K562 (cell line): ENCODE measurements around the gene DAAM1. TPM values are rescaled to one million over a fixed set of nuclear protein-coding genes. Genes with fewer than 3 reads are reported as not detected.

Source experiments
- ATAC-seq: fragments of 200-7000 bp; cut with Tn5 transposase; 3 replicates; pipeline ENCODE4 v1.9.1; 2020; ENCODE audit warnings: moderate library complexity
- BruUV-seq: library from RNA; stranded (reverse); fragments of 400-500 nt; replicated peaks from 2 replicates; lab custom pipeline; 2021; lab: Mats Ljungman, UMichigan
- CTCF ChIA-PET: fragments of 300-600 bp; formaldehyde crosslinking; extraction: SDS; loops from one replicate; lab custom pipeline; 2021; ENCODE audit warnings: low intra/inter-chr PET ratio; lab: Yijun Ruan, JAX
- POLR2A ChIA-PET: fragments of 300-600, 350-650 bp; sonication (Branson Sonifier 250); formaldehyde crosslinking; extraction: SDS; loops from one replicate; lab custom pipeline; 2021; ENCODE audit warnings: antibody characterized with exemption, inconsistent platforms; lab: Yijun Ruan, JAX
- DNase-seq, 4 experiments: peaks; one replicate each; pipeline versions ENCODE4 v3.0.0 to v3.0.0-alpha.2; 2011 to 2018; ENCODE audit warnings: low spot score in 3 of 4, mixed read lengths in 3 of 4; ENCODE audit errors: extremely low read depth in 1 of 4
- FAIRE-seq: peaks from 2 replicates; lab custom pipeline; 2011; peaks lifted over from hg19 to GRCh38; lab: Jason Lieb, UNC
- H2AFZ ChIP-seq: 2 replicates; pipeline ENCODE4 v1.6.0; 2011; ENCODE audit warnings: low read depth, low read length, control low read depth, inconsistent platforms
- H3K27ac ChIP-seq: fragments of 200-600 bp; 3 replicates; pipeline ENCODE4 v1.8.0; 2011; ENCODE audit warnings: low read depth, mild to moderate bottlenecking, control low read depth, inconsistent platforms, low read length, moderate library complexity, mixed read lengths; ENCODE audit errors: extremely low read depth
- H3K27me3 ChIP-seq, 2 experiments: fragments of 300-600 bp in 1 of 2; 2 replicates in 1 of 2; 3 replicates in 1 of 2; pipeline versions ENCODE4 v1.6.0 to v1.8.0; 2011; ENCODE audit warnings: inconsistent platforms in 2 of 2, low read length in 2 of 2, mild to moderate bottlenecking in 1 of 2, mixed read lengths in 1 of 2, moderate library complexity in 1 of 2; ENCODE audit not compliant: control insufficient read depth in 2 of 2, insufficient read depth in 2 of 2
- H3K36me3 ChIP-seq: fragments of 300-600 bp; 3 replicates; pipeline ENCODE4 v1.8.0; 2011; ENCODE audit warnings: mild to moderate bottlenecking, low read length, inconsistent platforms; ENCODE audit not compliant: control insufficient read depth, insufficient read depth
- H3K4me1 ChIP-seq, 2 experiments: fragments of 200-600 bp in 1 of 2; replicated peaks in 1 of 2; 2 replicates in 1 of 2; 3 replicates in 1 of 2; pipeline versions ENCODE4 v1.5.1 to v1.8.0; 2011; ENCODE audit warnings: inconsistent platforms in 2 of 2, low read length in 2 of 2, mild to moderate bottlenecking in 1 of 2, mixed read lengths in 1 of 2, moderate library complexity in 1 of 2; ENCODE audit not compliant: control insufficient read depth in 2 of 2, insufficient read depth in 2 of 2
- H3K4me2 ChIP-seq: 2 replicates; pipeline ENCODE4 v1.6.1; 2011; ENCODE audit warnings: low read length, control low read depth, inconsistent platforms, mixed read lengths; ENCODE audit not compliant: insufficient read depth
- H3K4me3 ChIP-seq: fragments of 200-600 bp; sonication (generic), shearing (Covaris generic); 2 replicates; pipeline ENCODE4 v1.5.1; 2016; ENCODE audit warnings: control low read depth, inconsistent platforms
- H3K79me2 ChIP-seq: fragments of 200-600 bp; 3 replicates; pipeline ENCODE4 v1.8.0; 2011; ENCODE audit warnings: low read length, inconsistent platforms; ENCODE audit not compliant: control insufficient read depth, insufficient read depth
- H3K9ac ChIP-seq, 2 experiments: 2 replicates each; pipeline versions ENCODE4 v1.6.0 to v1.6.1; 2011; ENCODE audit warnings: low read depth in 2 of 2, low read length in 2 of 2, control low read depth in 1 of 2, inconsistent platforms in 1 of 2, mild to moderate bottlenecking in 1 of 2, mixed read lengths in 1 of 2; ENCODE audit not compliant: insufficient read depth in 1 of 2
- H3K9me1 ChIP-seq: one replicate; pipeline ENCODE4 v1.6.0; 2011; ENCODE audit warnings: inconsistent platforms, mild to moderate bottlenecking, low read length, moderate library complexity; ENCODE audit not compliant: control insufficient read depth, insufficient read depth
- H3K9me3 ChIP-seq: replicated peaks from 2 replicates; pipeline ENCODE4 v1.5.1; 2011; ENCODE audit warnings: low read depth, low read length, inconsistent platforms; ENCODE audit not compliant: control insufficient read depth, insufficient read depth
- H4K20me1 ChIP-seq: replicated peaks from 2 replicates; pipeline ENCODE4 v1.6.1; 2011; ENCODE audit warnings: low read length, inconsistent platforms, mixed read lengths; ENCODE audit not compliant: control insufficient read depth, insufficient read depth
- KAT7 ChIP-seq: sonication (generic); formaldehyde crosslinking; IDR thresholded peaks from 2 replicates; pipeline ENCODE4 v1.8.0; 2022; ENCODE audit warnings: missing genetic modification reagents, mild to moderate bottlenecking, borderline replicate concordance
- MCM2 ChIP-seq: fragments of 450-650 bp; IDR thresholded peaks from 2 replicates; pipeline ENCODE4 v1.6.1; 2017; ENCODE audit warnings: low read depth, mild to moderate bottlenecking
- MYBL2 ChIP-seq, 2 experiments: fragments of 450-650 bp in 1 of 2; sonication (generic) in 1 of 2; formaldehyde crosslinking in 1 of 2; IDR thresholded peaks; 2 replicates each; pipeline versions ENCODE4 v1.6.1 to v1.8.1; 2017 to 2022; ENCODE audit warnings: borderline replicate concordance in 1 of 2, inconsistent platforms in 1 of 2, low read depth in 1 of 2, mild to moderate bottlenecking in 1 of 2, missing genetic modification reagents in 1 of 2, moderate library complexity in 1 of 2
- MYC ChIP-seq, 2 experiments: fragments of 250-450 bp in 1 of 2; sonication (Bioruptor Pico) in 1 of 2; IDR thresholded peaks; 2 replicates each; pipeline versions ENCODE4 v1.5.1 to v1.6.1; 2012 to 2021; ENCODE audit warnings: low read depth in 2 of 2, borderline replicate concordance in 1 of 2, improper control_type of control experiment in 1 of 2, low read length in 1 of 2, mild to moderate bottlenecking in 1 of 2, moderate library complexity in 1 of 2
- OTX1 ChIP-seq: fragments of 450-650 bp; formaldehyde crosslinking; IDR thresholded peaks from 2 replicates; pipeline ENCODE4 v1.4.0; 2022; ENCODE audit warnings: mild to moderate bottlenecking
- RNF219 ChIP-seq: fragments of 250-450 bp; sonication (Bioruptor Pico); IDR thresholded peaks from 2 replicates; pipeline ENCODE4 v1.5.0; 2022; ENCODE audit warnings: mild to moderate bottlenecking
- XRCC3 ChIP-seq: fragments of 450-650 bp; IDR thresholded peaks from 2 replicates; pipeline ENCODE4 v1.6.1; 2017; ENCODE audit warnings: mild to moderate bottlenecking, moderate library complexity
- ZBED1 ChIP-seq: IDR thresholded peaks from 2 replicates; pipeline ENCODE4 v1.6.1; 2014
- ZNF407 ChIP-seq: fragments of 450-650 bp; IDR thresholded peaks from 2 replicates; pipeline ENCODE4 v1.6.1; 2016; ENCODE audit warnings: low read depth
- WGBS: fragments of 100-300 bp; shearing (Covaris generic); methylation state at CpG from one replicate; pipeline ENCODE4 v1.1.6; 2016; ENCODE audit warnings: low coverage, mixed read lengths; ENCODE audit not compliant: insufficient coverage; ENCODE audit errors: missing lambda C conversion rate; 5-methylcytosine and 5-hydroxymethylcytosine counted together
- in situ Hi-C: fragments of 300-500 bp; cut with MboI; formaldehyde crosslinking; loops from 4 replicates; pipeline ENCODE4 v1.15.0; 2018; ENCODE audit warnings: inconsistent platforms, mixed read lengths
- intact Hi-C: fragments of 100-400 bp; cut with micrococcal nuclease; formaldehyde crosslinking; loops from 2 replicates; pipeline ENCODE4 v1.14.2; 2022
- polyA plus RNA-seq, 8 experiments: library from polyadenylated mRNA; depleted of rRNA in 4 of 8; stranded (reverse) in 5 of 8; unstranded in 3 of 8; fragments of >200 nt; fragmentation: Nextera tagmentation in 2 of 8; fragmentation: Illumina TruSeq in 1 of 8; extraction: Ambion mirVana in 2 of 8; extraction: Trizol in 1 of 8; gene quantifications; 2 replicates each; pipeline versions ENCODE4 v1.2.1 to v1.2.3, GENCODE V29; 2011 to 2014; ENCODE audit warnings: inconsistent platforms in 1 of 8, missing spikeins in 1 of 8
- total RNA-seq, 7 experiments: library from RNA; depleted of rRNA in 6 of 7; stranded (reverse); fragments of >200 nt in 6 of 7; fragmentation: Illumina TruSeq in 2 of 7; extraction: Trizol in 2 of 7; gene quantifications; 2 replicates each; pipeline versions ENCODE4 v1.2.1 to v1.2.3, GENCODE V29; 2011 to 2021; ENCODE audit warnings: low replicate concordance in 1 of 7

Gene DAAM1
- total and polyA plus RNA-seq, 9 of the 15 experiments (the other 6 are each of a cell fraction or from before 2014, with no cell fraction given) = 3.6 to 11.6 (median 6.7) TPM

- TF ChIP-seq RNF219 (CRISPR knock-in tag) = no peak
- TF ChIP-seq MYC (IDR thresholded peaks at IDR 0.05; ENCODE audit: low read depth, low read length) = no peak
- TF ChIP-seq MYC (CRISPR knock-in tag; IDR thresholded peaks at IDR 0.05; ENCODE audit: borderline replicate concordance, low read depth) = no peak
Measured at GRCh38 chr14:59247801-59248584, 59.5 kb downstream of the DAAM1 start (continued).

GRCh38 chr14:59249029-59249428 lies 60.6 kb downstream of the DAAM1 start:
- BruUV-seq = no TSS peak
- Histone ChIP-seq H3K9me1 (no peaks in the 10 kb centered on the region), H3K9me3 (no peaks in the 10 kb centered on the region), H3K4me1 (no peaks in the 10 kb centered on the region), H4K20me1 (peaks cover 9% of the 10 kb centered on the region; the same call in 1 of the 2 replicates), H3K4me3 (no peak overlapping the region), H3K27me3 (no peaks in the 10 kb centered on the region), H3K27ac (no peak overlapping the region), H3K36me3 (no peaks in the 10 kb centered on the region), H3K79me2 (no peaks in the 10 kb centered on the region), H2AFZ (no peak overlapping the region), H3K9ac (no peak overlapping the region), H3K4me2 (no peak overlapping the region)
- DNase-seq (no peak), ATAC-seq (no peak), FAIRE-seq (no peak)
- CTCF ChIA-PET = no interaction called here
- in situ Hi-C loops (no loop called here), intact Hi-C loops (loop anchor here (10.0 kb wide), 1 partner anchor 94 kb away; no protein-coding TSS in a partner anchor)
- POLR2A ChIA-PET = interaction anchor here (0.6 to 1.3 kb wide), 2 partner anchors 9 to 36 kb away, joined by 3 read pairs; no protein-coding TSS in a partner anchor
- 83% methylated on average over 5 of the region's 7 CpGs for WGBS
- TF ChIP-seq XRCC3 (no peak), OTX1 (no peak), MCM2 (no peak), KAT7 (CRISPR knock-in tag) (no peak), ZNF407 (no peak), MYBL2 (IDR thresholded peaks at IDR 0.05; ENCODE audit: low read depth) (no peak), MYBL2 (CRISPR knock-in tag; IDR thresholded peaks at IDR 0.05; ENCODE audit: borderline replicate concordance) (no peak), ZBED1 (no peak)
